Fibroblast of the aortic adventitia (primary cell): ENCODE measurements around the gene C4orf36. TPM values are rescaled to one million over a fixed set of nuclear protein-coding genes. Genes with fewer than 3 reads are reported as not detected.

Experiments
- DNase-seq: peaks from one replicate; pipeline ENCODE4 v3.0.0-alpha.2; 2010; ENCODE audit warnings: low read depth
- H3K4me3 ChIP-seq: 2 replicates; pipeline ENCODE4 v1.5.1; 2011; ENCODE audit warnings: low read depth, mild to moderate bottlenecking, control low read depth, low read length, moderate library complexity
- CTCF ChIP-seq: IDR thresholded peaks from 2 replicates; pipeline ENCODE4 v1.5.1; 2011; ENCODE audit warnings: mild to moderate bottlenecking, low read length, control low read depth, inconsistent platforms; ENCODE audit not compliant: insufficient read depth
- total RNA-seq: library from RNA; depleted of rRNA; stranded (reverse); fragments of >200 nt; gene quantifications from 2 replicates; pipeline ENCODE4 v1.2.3, GENCODE V29; 2012; ENCODE audit warnings: low replicate concordance

Gene C4orf36
- total RNA-seq, 1 donor: 0.81 TPM

DNA sequence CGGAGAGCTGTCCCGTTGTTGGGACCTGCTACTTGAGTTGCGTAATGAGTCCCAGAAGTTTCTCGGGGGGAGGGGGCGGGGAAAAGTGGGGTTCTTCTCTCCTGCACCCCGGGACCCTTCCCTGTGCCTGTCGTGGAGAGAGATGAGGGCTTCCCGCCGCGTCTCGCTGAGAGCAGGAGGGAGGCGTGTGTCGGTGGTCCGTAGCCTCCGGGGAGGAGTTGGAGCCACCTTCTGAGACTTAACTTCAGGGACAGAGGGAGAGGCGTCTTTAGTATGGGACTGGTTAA, 43.3 kb upstream of the C4orf36 start:
- peak overlapping the region; percentile 93 for H3K4me3 ChIP-seq
- DNase-seq: no peak
- no peak for TF ChIP-seq CTCF

DNA sequence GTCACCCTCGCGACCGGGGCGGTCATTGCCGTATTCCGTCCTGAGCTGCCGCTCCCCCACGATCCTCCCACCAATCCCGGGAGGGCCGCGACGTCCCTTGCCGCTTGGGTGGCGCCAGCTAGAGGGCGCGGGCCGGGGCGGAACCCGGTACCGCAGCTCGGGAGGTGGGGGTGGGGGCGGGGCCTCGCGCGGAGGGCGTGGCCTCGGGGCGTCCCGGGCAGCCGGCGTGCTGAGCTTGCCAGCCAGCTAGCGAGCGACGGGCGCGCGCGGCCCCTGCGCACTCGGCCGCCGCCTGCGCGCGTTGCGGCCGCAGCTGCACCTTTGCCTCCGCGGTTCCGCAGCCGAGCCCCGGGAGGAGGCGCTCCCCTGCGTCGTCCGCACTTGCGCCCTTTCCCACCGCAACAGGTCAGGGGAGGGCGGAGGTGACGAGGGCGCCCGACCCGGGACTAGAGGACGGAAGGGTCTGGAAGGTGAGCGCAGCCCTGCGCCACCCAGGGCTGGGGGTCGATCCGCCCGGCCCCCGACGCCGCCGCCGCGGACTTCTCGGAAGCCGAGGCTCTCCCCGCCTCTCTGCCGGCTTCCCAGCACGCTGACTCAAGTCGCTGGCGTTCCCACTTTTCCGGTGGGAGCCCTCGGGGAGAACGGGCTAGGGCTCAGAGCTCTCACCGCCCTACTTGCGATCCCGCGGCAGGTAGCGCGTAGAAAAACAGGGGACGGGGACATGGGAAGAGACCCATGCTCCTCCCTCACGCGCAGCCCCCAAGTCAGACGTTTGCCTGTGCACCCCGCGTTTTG, 42.7 kb upstream of the C4orf36 start, which contains the start of gene AFF1:
TSS of gene AFF1 (plus strand) at position 241 of the 795 bp plus-strand sequence. CDS start 13,523 bp downstream, outside the sequence.
- peak; percentile 49 for TF ChIP-seq CTCF
- peak within 1 kb of the TSS; percentile 93 for H3K4me3 ChIP-seq
- DNase-seq: peak; percentile 81

DNA sequence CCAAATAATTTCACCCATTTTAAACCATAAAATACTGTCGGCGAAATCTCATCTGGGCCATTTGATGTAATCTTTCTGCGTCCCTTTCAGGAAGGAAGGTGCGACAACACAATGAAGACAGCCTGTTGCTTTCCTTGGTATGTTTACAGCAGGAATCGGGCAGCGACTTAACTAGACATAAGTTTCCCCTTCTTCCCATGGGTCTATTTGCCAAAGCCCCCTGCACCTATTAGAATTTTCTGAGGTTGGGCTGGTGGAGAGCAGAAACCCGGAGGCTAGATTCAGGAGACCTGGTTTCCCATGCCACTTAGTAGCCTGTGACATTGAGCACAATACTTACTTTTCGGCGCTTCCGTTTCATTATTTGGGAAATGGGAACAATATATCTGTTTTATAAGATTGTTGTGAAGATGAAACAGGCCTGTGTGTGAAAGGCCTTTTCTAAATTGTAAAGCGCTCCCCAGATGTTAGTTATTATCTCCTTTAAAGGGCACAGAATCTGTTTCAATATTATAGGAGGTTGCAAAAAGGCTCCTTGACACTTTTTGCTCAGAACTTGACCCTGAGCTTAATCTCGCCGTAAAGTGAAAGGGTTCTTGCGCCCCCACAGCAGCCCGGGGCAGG, 42.0 kb upstream of the C4orf36 start:
- no peak for DNase-seq

DNA sequence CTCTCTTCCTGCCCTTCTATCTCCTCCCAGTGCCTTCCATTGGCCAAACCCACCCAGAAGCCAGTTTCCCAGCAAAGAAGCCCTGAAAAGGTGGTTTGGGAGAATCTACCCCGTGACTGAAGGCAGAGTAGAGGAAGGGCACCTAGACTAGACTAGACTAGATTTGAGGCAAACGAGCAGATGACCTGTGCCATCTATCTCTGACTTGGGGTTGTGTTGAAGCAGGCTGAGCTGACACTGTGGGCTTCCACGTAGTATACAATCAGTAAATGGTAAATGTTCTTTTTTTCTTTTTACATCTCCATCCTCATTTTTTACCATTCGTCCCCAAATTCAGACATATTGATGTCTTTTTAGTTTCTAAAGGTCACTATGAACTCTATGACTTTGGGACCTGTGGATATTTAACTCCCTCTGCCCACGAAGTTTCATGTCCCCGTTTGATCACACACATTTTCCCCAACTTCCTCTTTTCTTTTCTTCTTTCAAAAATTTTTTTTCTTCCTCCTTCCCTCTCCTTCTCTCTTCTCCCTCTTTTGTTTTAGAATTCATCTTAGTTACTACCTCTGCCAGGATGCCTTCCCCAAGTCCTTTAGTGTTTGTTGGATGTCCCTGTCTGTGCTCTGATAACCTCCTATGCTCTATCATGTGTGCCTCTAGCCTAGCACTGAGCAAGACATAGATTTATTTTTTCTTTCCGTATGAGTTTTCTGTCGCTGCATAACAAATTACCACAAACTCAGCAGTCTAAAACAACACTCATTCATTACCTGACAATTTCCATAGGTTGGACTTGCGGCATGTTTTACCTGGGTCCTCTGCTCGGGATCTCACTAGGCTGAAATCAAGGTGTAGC, 36.4 kb upstream of the C4orf36 start:
- no peak for DNase-seq
- H3K4me3 ChIP-seq: no peak overlapping the region
- no peak for TF ChIP-seq CTCF

More for the DNA sequence above, 42.0 kb upstream of the C4orf36 start:
- H3K4me3 ChIP-seq: peak overlapping the region; percentile 93
- TF ChIP-seq CTCF: no peak

- no peak for TF ChIP-seq CTCF
- no peak overlapping the region for H3K4me3 ChIP-seq
- peak; percentile 99 for DNase-seq
These were observed 35.7 kb upstream of the C4orf36 start for GRCh38 chr4:86927843-86928395.

DNA sequence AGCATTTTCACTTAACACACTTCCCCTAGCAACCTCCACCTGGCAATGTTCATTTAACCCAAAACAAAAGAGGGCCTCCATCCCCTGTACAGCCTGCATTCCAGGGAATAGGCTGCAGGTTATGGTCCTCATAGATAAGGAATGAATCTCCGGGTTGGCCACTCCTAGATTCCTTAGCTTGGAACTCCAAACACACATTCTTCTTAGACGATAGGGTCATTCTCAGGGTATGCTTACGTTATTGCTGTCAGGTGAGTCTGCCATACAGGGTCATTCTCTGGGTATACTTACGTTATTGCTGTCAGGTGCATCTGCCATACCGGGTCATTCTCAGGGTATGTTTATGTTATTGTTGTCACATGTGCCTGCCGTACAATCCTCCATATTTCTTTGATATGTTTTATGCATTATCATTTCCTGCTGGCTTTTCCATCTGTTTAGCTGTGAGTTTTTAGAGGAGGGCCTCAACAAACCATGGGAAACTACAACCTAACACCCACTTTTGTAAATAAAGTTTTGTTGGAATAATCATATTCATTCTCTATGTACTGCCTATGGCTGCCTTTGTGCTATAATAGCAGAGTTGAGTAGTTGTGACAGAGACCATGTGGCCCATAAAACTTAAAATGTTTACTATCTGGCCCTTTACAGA, 34.3 kb upstream of the C4orf36 start:
- no peak overlapping the region for H3K4me3 ChIP-seq
- DNase-seq: no peak
- TF ChIP-seq CTCF: no peak
